Subcutaneous abdominal adipose tissue (tissue), 5 donors: ENCODE measurements around the gene SLC38A5.

Experiments used
- H3K27ac ChIP-seq: one replicate; pipeline ENCODE4 v1.7.0; 2013; ENCODE audit warnings: low read depth, mild to moderate bottlenecking, inconsistent platforms, low read length, moderate library complexity
- H3K27me3 ChIP-seq, 5 donors: one replicate each; pipeline ENCODE4 v1.7.0; 2013; ENCODE audit warnings: low read length in 5 of 5, inconsistent platforms in 1 of 5; ENCODE audit not compliant: control insufficient read depth in 5 of 5, insufficient read depth in 4 of 5
- H3K36me3 ChIP-seq, 5 donors: one replicate each; pipeline ENCODE4 v1.7.0; 2013; ENCODE audit warnings: low read length in 5 of 5; ENCODE audit not compliant: control insufficient read depth in 5 of 5, insufficient read depth in 5 of 5
- H3K4me1 ChIP-seq, 5 donors: one replicate each; pipeline ENCODE4 v1.7.0; 2013; ENCODE audit warnings: low read length in 5 of 5, mild to moderate bottlenecking in 3 of 5, moderate library complexity in 1 of 5; ENCODE audit not compliant: control insufficient read depth in 5 of 5, insufficient read depth in 5 of 5
- H3K4me3 ChIP-seq, 5 donors: one replicate each; pipeline ENCODE4 v1.7.0; 2013; ENCODE audit warnings: low read length in 5 of 5, low read depth in 1 of 5
- H3K9ac ChIP-seq, 5 donors: one replicate each; pipeline ENCODE4 v1.7.0; 2013; ENCODE audit warnings: low read length in 5 of 5, mild to moderate bottlenecking in 4 of 5, moderate library complexity in 3 of 5
- H3K9me3 ChIP-seq, 5 donors: one replicate each; pipeline ENCODE4 v1.7.0; 2013; ENCODE audit warnings: low read length in 5 of 5; ENCODE audit not compliant: control insufficient read depth in 5 of 5
- donor health status: healthy.
- donor health status: healthy.
- donor health status: healthy.
- donor health status: healthy.
- donor health status: healthy.

The SLC38A5 gene

DNA sequence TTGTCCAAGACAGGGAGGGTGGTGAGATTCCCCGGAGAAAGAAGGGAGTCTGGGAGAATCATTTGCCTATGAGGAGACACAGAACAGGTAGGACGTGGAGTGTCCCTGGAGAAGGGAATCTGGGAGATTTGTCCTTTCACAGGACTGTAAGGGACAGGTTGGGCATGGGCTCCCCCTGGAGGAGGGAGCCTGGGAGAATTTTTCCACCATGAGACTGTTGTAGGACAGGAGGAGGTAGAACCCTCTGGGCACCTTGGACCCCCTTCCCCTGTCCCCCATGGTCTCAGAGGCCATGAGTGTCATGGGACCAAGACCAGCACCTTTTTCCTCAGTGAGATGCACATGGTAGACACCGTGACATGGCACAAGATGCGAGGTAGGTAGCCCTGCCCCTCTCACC lies 41.5 kb upstream of the SLC38A5 start:
- H3K9ac ChIP-seq, result no peak overlapping the region
- H3K9me3 ChIP-seq, result peaks cover 0 to 5% (median 0%) of the 10 kb centered on the region in 5 donors
- H3K27me3 ChIP-seq, result peaks cover 0 to 18% (median 8%) of the 10 kb centered on the region in 5 donors
- H3K36me3 ChIP-seq, result peaks cover 0 to 24% (median 7%) of the 10 kb centered on the region in 5 donors
- no peak overlapping the region for H3K4me3 ChIP-seq
- H3K4me1 ChIP-seq, result peaks cover 0 to 17% (median 13%) of the 10 kb centered on the region in 5 donors
- no peak overlapping the region for H3K27ac ChIP-seq

- Histone ChIP-seq H3K9me3 (peaks cover 0 to 3% (median 0%) of the 10 kb centered on the region in 5 donors), H3K27me3 (peaks cover 0 to 15% (median 8%) of the 10 kb centered on the region in 5 donors), H3K27ac (no peak overlapping the region), H3K9ac (peak overlapping the region in 3 of 5 donors; percentile 78 to 86 (median 86)), H3K4me1 (peaks cover 0 to 17% (median 13%) of the 10 kb centered on the region in 5 donors), H3K4me3 (peak overlapping the region; percentile 74 to 79 (median 76)), H3K36me3 (peaks cover 0 to 15% (median 3%) of the 10 kb centered on the region in 5 donors)
Measured at GRCh38 chrX:48509619-48510018, 39.6 kb upstream of the SLC38A5 start.

- H3K4me1 ChIP-seq, result peaks cover 0 to 17% (median 13%) of the 10 kb centered on the region in 5 donors
- H3K27me3 ChIP-seq, result peaks cover 0 to 15% (median 8%) of the 10 kb centered on the region in 5 donors
- peaks cover 0 to 3% (median 0%) of the 10 kb centered on the region in 5 donors for H3K9me3 ChIP-seq
- no peak overlapping the region for H3K27ac ChIP-seq
- H3K9ac ChIP-seq, result peak overlapping the region in 4 of 5 donors; percentile 71 to 86 (median 82)
- peaks cover 0 to 12% (median 3%) of the 10 kb centered on the region in 5 donors for H3K36me3 ChIP-seq
- H3K4me3 ChIP-seq, result peak overlapping the region; percentile 74 to 79 (median 76)
Measured at GRCh38 chrX:48509245-48509590, 39.2 kb upstream of the SLC38A5 start.

- peaks cover 0 to 12% (median 3%) of the 10 kb centered on the region in 5 donors for H3K36me3 ChIP-seq
- peak within 1 kb of the TSS; percentile 30 for H3K27ac ChIP-seq
- peak within 1 kb of the TSS in 4 of 5 donors; percentile 71 to 86 (median 82) for H3K9ac ChIP-seq
- H3K4me3 ChIP-seq, result peak within 1 kb of the TSS; percentile 76 to 82 (median 79)
- peaks cover 0 to 3% (median 0%) of the 10 kb centered on the region in 5 donors for H3K9me3 ChIP-seq
- peaks cover 0 to 18% (median 10%) of the 10 kb centered on the region in 5 donors for H3K27me3 ChIP-seq
- H3K4me1 ChIP-seq, result peaks cover 0 to 17% (median 13%) of the 10 kb centered on the region in 5 donors
Measured at GRCh38 chrX:48508400-48509244, 38.6 kb upstream of the SLC38A5 start, which contains the start of gene PORCN. Gene PORCN (plus strand): TSS chrX:48508992. CDS start chrX:48509821, 829 bp downstream.

DNA sequence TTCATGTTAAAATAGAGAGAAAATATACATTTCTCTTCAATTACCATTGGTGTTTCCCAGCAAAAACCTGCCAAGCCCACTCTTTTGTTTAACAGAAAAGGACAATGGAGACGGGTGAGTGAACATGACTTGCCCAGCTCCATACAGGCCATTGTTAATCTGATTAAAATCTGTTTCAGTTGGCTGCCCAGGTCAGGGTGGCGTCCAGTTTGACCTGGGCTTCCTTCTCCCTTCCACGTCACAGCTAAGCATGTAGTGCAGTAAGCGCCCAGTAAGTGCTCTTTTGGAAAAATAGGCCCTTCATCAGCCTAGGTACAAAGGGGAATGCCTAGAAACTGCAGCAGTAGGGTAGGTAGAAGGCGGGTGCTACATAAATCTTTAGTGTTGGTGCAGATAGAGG lies 37.2 kb upstream of the SLC38A5 start:
- peaks cover 0 to 17% (median 13%) of the 10 kb centered on the region in 5 donors for H3K4me1 ChIP-seq
- peaks cover 0 to 13% (median 10%) of the 10 kb centered on the region in 5 donors for H3K27me3 ChIP-seq
- H3K27ac ChIP-seq, result no peak overlapping the region
- peaks cover 0 to 4% (median 0%) of the 10 kb centered on the region in 5 donors for H3K36me3 ChIP-seq
- no peak overlapping the region for H3K9ac ChIP-seq
- H3K9me3 ChIP-seq, result peaks cover 0 to 3% (median 0%) of the 10 kb centered on the region in 5 donors
- no peak overlapping the region for H3K4me3 ChIP-seq

DNA sequence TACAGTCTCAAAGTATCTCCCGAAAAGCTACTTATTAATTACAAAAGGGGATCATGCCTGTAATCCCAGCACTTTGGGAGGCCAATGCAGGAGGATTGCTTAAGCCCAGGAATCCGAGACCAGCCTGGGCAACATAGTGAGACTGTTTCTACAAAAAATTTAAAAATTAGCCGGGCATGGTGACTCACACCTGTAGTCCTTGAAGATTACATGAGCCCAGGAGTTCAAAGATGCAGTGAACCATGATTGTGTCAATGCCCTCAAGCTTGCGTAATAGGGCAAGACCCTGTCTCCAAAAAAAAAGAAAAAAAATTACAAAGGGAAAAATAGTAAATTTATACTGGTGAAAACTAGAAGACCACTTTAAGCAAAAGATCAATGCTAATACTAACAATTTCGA lies 35.4 kb upstream of the SLC38A5 start:
- Histone ChIP-seq H3K4me3 (no peak overlapping the region), H3K9me3 (peaks cover 0 to 3% (median 0%) of the 10 kb centered on the region in 5 donors), H3K36me3 (no peaks in the 10 kb centered on the region), H3K27ac (no peak overlapping the region), H3K9ac (no peak overlapping the region), H3K27me3 (peaks cover 0 to 15% (median 9%) of the 10 kb centered on the region in 5 donors), H3K4me1 (peaks cover 0 to 17% (median 13%) of the 10 kb centered on the region in 5 donors)

DNA sequence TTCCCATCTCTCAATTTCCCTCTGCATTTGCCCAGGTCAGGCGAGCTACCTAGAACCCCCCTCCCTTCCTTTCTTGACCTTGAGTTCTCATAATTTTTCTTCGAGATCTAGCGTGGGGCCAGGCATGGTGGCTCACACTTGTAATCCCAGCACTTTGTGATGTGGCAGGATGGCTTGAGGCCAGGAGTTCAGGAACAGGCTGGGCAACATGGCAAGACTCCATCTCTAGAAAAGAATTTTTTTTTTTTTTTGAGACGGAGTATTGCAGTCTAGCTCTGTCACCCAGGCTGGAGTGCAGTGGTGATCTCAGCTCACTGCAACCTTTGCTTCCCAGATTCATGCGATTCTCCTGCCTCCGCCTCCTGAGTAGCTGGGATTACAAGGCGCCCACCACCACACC lies 34.2 kb upstream of the SLC38A5 start:
- peaks cover 0 to 12% (median 9%) of the 10 kb centered on the region in 5 donors for H3K27me3 ChIP-seq
- H3K36me3 ChIP-seq, result no peaks in the 10 kb centered on the region
- H3K4me3 ChIP-seq, result no peak overlapping the region
- peaks cover 0 to 10% (median 6%) of the 10 kb centered on the region in 5 donors for H3K4me1 ChIP-seq
- H3K9me3 ChIP-seq, result no peaks in the 10 kb centered on the region
- H3K9ac ChIP-seq, result no peak overlapping the region
- no peak overlapping the region for H3K27ac ChIP-seq

- Histone ChIP-seq H3K27me3 (peaks cover 0 to 20% (median 10%) of the 10 kb centered on the region in 5 donors), H3K9ac (no peak overlapping the region), H3K9me3 (peaks cover 0 to 4% (median 0%) of the 10 kb centered on the region in 5 donors), H3K36me3 (no peaks in the 10 kb centered on the region), H3K4me3 (no peak overlapping the region), H3K4me1 (peaks cover 0 to under 1% (median 0%) of the 10 kb centered on the region in 5 donors), H3K27ac (no peak overlapping the region)
Measured at GRCh38 chrX:48498374-48498809, 28.3 kb upstream of the SLC38A5 start.

GRCh38 chrX:48497871-48498270 lies 27.8 kb upstream of the SLC38A5 start:
- Histone ChIP-seq H3K36me3 (no peaks in the 10 kb centered on the region), H3K4me3 (no peak overlapping the region), H3K4me1 (peaks cover 0 to 3% (median 0%) of the 10 kb centered on the region in 5 donors), H3K27ac (no peak overlapping the region), H3K9ac (no peak overlapping the region), H3K27me3 (peaks cover 0 to 20% (median 11%) of the 10 kb centered on the region in 5 donors), H3K9me3 (peaks cover 0 to 4% (median 0%) of the 10 kb centered on the region in 5 donors)

GRCh38 chrX:48496660-48497059 lies 26.6 kb upstream of the SLC38A5 start:
- Histone ChIP-seq H3K27me3 (peaks cover 0 to 20% (median 11%) of the 10 kb centered on the region in 5 donors), H3K4me1 (peaks cover 0 to 3% (median 0%) of the 10 kb centered on the region in 5 donors), H3K9me3 (peaks cover 0 to 4% (median 0%) of the 10 kb centered on the region in 5 donors), H3K36me3 (no peaks in the 10 kb centered on the region), H3K27ac (no peak overlapping the region), H3K4me3 (no peak overlapping the region), H3K9ac (no peak overlapping the region)
